NCI-H1417 (cell line): ENCODE data around the gene FOLH1.
"Not testable (repeated sequence)": the region's sequence is repeated elsewhere in the genome, so short reads cannot be mapped to it uniquely, and the experiment has no call there.

Experiments
- DNase-seq, 3 experiments: peaks; one replicate each; lab custom pipeline; 2025; lab: John Stamatoyannopoulos, UW

FOLH1 gene

GRCh38 chr11:49177936-49178335 lies 30.5 kb downstream of the FOLH1 start:
- DNase-seq = peak in 1 of 3 experiments; percentile 3

DNA sequence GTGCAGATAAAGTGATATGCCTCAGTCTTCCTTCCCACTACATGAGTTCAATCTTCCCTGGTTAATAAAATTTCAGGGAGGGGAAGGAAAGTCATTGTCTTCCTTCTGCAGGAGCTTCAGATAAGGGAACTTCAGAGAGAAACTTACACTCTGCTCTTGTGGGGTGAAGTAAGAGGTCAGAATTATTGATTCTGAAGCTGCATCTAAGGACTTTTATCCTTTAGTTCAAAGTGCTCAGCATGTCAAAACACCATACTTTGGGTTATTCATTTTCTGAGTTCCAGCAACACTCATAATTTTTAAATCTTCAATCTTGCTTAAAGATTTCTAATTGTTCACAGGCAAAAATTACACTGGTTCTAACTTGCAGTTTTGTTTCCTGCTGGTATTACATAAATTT lies 33.0 kb downstream of the FOLH1 start:
- DNase-seq = not testable (repeated sequence)

- DNase-seq = not testable (repeated sequence)
Measured at GRCh38 chr11:49174691-49175366, 33.6 kb downstream of the FOLH1 start.

DNA sequence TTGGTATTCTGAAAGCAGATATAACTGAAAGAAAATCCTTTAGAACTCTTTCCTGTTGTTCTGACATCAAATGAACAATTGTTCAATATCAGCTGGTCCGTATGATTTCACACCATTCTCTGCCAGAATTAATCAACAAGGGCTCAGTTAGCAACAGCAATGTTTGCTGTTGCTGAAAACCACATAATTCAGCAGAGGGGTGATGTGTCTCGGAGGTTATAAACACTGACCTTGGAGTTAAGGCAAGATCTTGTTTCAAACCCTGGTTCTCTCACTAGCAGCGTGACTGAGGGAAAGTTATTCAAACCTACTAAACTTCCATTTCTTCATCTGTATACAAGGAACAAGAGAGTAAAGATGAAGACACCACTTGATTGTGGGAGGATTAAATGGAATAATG lies 36.8 kb downstream of the FOLH1 start:
- not testable (repeated sequence) for DNase-seq

GRCh38 chr11:49169579-49169978 lies 38.8 kb downstream of the FOLH1 start:
- DNase-seq = peak in 1 of 3 experiments; percentile 5

- DNase-seq = not testable (repeated sequence)
Measured at GRCh38 chr11:49168992-49169391, 39.4 kb downstream of the FOLH1 start.

DNA sequence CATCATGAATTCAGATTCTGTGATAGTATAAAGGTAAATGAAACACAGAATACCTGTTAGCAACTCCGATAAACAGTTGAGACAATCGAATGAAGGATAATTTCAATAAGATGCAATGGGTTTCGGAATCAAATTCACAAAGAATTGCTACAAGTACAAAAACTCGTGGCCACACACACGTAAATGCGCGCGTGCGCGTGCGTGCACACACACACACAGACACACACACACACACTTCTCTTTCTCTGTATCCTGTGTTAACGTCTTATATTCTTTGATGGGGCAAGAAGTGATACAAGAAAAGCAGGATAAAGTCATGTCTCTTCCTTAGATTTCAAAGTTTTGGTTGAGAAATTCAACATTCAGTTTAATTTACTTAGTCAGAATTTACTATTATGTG lies 57.2 kb downstream of the FOLH1 start:
- DNase-seq = no peak

DNA sequence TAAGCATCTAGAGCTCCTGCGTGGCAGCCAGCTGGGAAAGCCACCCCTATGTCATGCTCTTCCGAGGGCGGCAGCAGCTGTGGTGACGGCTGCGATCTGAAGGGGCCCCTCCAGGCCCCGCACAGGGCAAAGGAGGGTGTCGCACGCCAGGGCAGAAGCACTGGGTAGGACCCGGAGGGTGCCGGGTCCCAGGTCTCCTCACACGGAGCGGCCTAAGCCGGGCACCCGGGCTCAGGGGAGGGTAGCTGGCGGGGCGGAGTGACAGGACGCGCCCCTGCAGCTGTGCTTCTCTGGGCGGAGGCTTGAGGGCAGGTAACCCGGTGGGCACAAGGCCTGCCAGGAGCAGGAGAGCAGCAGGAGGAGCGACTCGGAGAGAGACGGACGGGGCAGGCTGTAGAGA lies 106.0 kb downstream of the FOLH1 start:
- DNase-seq = not testable (repeated sequence)
